HepG2 (cell line): ENCODE measurements around the gene LRRC3C. TPM values are rescaled to one million over a fixed set of nuclear protein-coding genes. Genes with fewer than 3 reads are reported as not detected.
A peak's percentile ranks its signal among the peaks of the same experiment; 100 is the strongest.

Source experiments
- AGO1 ChIP-seq: fragments of 200-400 bp; formaldehyde crosslinking; IDR thresholded peaks from 2 replicates; pipeline ENCODE4 v1.6.1; 2017; ENCODE audit warnings: mild to moderate bottlenecking, low read depth, low read length, moderate library complexity; ENCODE audit not compliant: poor library complexity, severe bottlenecking
- ARHGAP35 ChIP-seq: sonication (generic); formaldehyde crosslinking; IDR thresholded peaks from 2 replicates; pipeline ENCODE4 v1.9.0; 2022; ENCODE audit warnings: mild to moderate bottlenecking, inconsistent platforms, moderate library complexity, missing genetic modification reagents, borderline replicate concordance
- HCFC1 ChIP-seq: fragments of 150-350 bp; IDR thresholded peaks from 2 replicates; pipeline ENCODE4 v1.6.1; 2014; ENCODE audit warnings: low read depth, low read length
- HNRNPUL1 ChIP-seq: fragments of 200-400 bp; formaldehyde crosslinking; IDR thresholded peaks from 2 replicates; pipeline ENCODE4 v1.6.1; 2017; ENCODE audit warnings: low read depth, mild to moderate bottlenecking, low read length, moderate library complexity
- MIER2 ChIP-seq: IDR thresholded peaks from 2 replicates; pipeline ENCODE4 v1.6.1; 2016; ENCODE audit warnings: missing biosample characterization, missing genetic modification reagents
- MTERF4 ChIP-seq: sonication (generic); formaldehyde crosslinking; IDR thresholded peaks from 2 replicates; pipeline ENCODE4 v1.8.0; 2023; ENCODE audit warnings: mild to moderate bottlenecking, missing genetic modification reagents
- NR3C1 ChIP-seq: sonication (generic); formaldehyde crosslinking; IDR thresholded peaks from 2 replicates; pipeline ENCODE4 v1.4.0; 2020; ENCODE audit warnings: missing genetic modification reagents
- PAF1 ChIP-seq: IDR thresholded peaks from 2 replicates; pipeline ENCODE4 v1.6.1; 2016; ENCODE audit warnings: missing genetic modification reagents, missing compliant biosample characterization
- PHF20 ChIP-seq: sonication (generic); formaldehyde crosslinking; IDR thresholded peaks from 2 replicates; pipeline ENCODE4 v1.5.0; 2020; ENCODE audit warnings: mild to moderate bottlenecking, missing genetic modification reagents
- PHF8 ChIP-seq: sonication (generic); formaldehyde crosslinking; IDR thresholded peaks from 2 replicates; pipeline ENCODE4 v1.5.0; 2020; ENCODE audit warnings: missing genetic modification reagents
- PRMT3 ChIP-seq: sonication (generic); formaldehyde crosslinking; IDR thresholded peaks from 2 replicates; pipeline ENCODE4 v1.8.1; 2022; ENCODE audit warnings: low read depth, mild to moderate bottlenecking, moderate library complexity, missing genetic modification reagents, borderline replicate concordance
- SAFB2 ChIP-seq: sonication (generic); formaldehyde crosslinking; IDR thresholded peaks from 2 replicates; pipeline ENCODE4 v1.5.1; 2020; ENCODE audit warnings: missing genetic modification reagents, low read depth, mild to moderate bottlenecking, borderline replicate concordance
- SNAPC2 ChIP-seq: sonication (generic); formaldehyde crosslinking; IDR thresholded peaks from 2 replicates; pipeline ENCODE4 v1.8.1; 2022; ENCODE audit warnings: mild to moderate bottlenecking, missing genetic modification reagents
- ZBTB8A ChIP-seq: sonication (generic); formaldehyde crosslinking; IDR thresholded peaks from 2 replicates; pipeline ENCODE4 v1.4.0; 2020; ENCODE audit warnings: mild to moderate bottlenecking, low read depth, missing genetic modification reagents, borderline replicate concordance
- ZNF34 ChIP-seq: sonication (generic); formaldehyde crosslinking; IDR thresholded peaks from 2 replicates; pipeline ENCODE4 v1.4.0; 2020; ENCODE audit warnings: mild to moderate bottlenecking, missing genetic modification reagents, borderline replicate concordance
- ZNF451 ChIP-seq: sonication (generic); formaldehyde crosslinking; IDR thresholded peaks from 2 replicates; pipeline ENCODE4 v1.5.0; 2020; ENCODE audit warnings: mild to moderate bottlenecking, missing genetic modification reagents
- ZNF496 ChIP-seq: sonication (generic); formaldehyde crosslinking; IDR thresholded peaks from 2 replicates; pipeline ENCODE4 v1.8.1; 2023; ENCODE audit warnings: mild to moderate bottlenecking, moderate library complexity, missing genetic modification reagents; ENCODE audit not compliant: insufficient replicate concordance
- ZNF609 ChIP-seq: sonication (generic); formaldehyde crosslinking; IDR thresholded peaks from 2 replicates; pipeline ENCODE4 v1.4.0; 2020; ENCODE audit warnings: mild to moderate bottlenecking, missing genetic modification reagents, borderline replicate concordance
- ZNF615 ChIP-seq: sonication (generic); formaldehyde crosslinking; IDR thresholded peaks from 2 replicates; pipeline ENCODE4 v1.5.0; 2020; ENCODE audit warnings: mild to moderate bottlenecking, missing genetic modification reagents, borderline replicate concordance
- ZXDC ChIP-seq: sonication (generic); formaldehyde crosslinking; IDR thresholded peaks from 2 replicates; pipeline ENCODE4 v1.5.0; 2020; ENCODE audit warnings: mild to moderate bottlenecking, missing genetic modification reagents
- polyA plus RNA-seq, 8 experiments: library from polyadenylated mRNA; depleted of rRNA in 3 of 8; stranded (reverse) in 7 of 8; unstranded in 1 of 8; fragments of >200 nt; fragmentation: Illumina TruSeq in 4 of 8; extraction: Trizol in 4 of 8; gene quantifications; 2 replicates each; pipeline versions ENCODE4 v1.2.1 to v1.2.3, GENCODE V29; 2011 to 2016; ENCODE audit warnings: low read depth in 4 of 8, missing spikeins in 1 of 8, mixed read lengths in 1 of 8; ENCODE audit not compliant: insufficient read depth in 1 of 8
- total RNA-seq, 5 experiments: library from RNA; depleted of rRNA; stranded (reverse); fragments of >200 nt; fragmentation: Illumina TruSeq; extraction: Trizol; gene quantifications; 2 replicates each; pipeline ENCODE4 v1.2.3, GENCODE V29; 2016; ENCODE audit warnings: low read depth in 1 of 5

Gene LRRC3C
- total and polyA plus RNA-seq, 2 of the 13 experiments (the other 11 are each of a cell fraction or from before 2014, with no cell fraction given) = 0.17 TPM; not detected in 1

GRCh38 chr17:39951924-39952679 is 24.6 kb downstream of the LRRC3C start (continued):
- TF ChIP-seq ZBTB8A = no peak
- TF ChIP-seq PAF1 (CRISPR knock-in tag) = no peak
- no peak for TF ChIP-seq MIER2 (CRISPR knock-in tag)
- TF ChIP-seq ZNF609 = no peak
- TF ChIP-seq NR3C1 = no peak
- TF ChIP-seq PHF20 (CRISPR knock-in tag) = no peak
- no peak for TF ChIP-seq MTERF4 (CRISPR knock-in tag)
- no peak for TF ChIP-seq SNAPC2 (CRISPR knock-in tag)
- no peak for TF ChIP-seq ZNF615
- TF ChIP-seq ARHGAP35 (CRISPR knock-in tag) = 0 out of 2 replicates have a peak, but pooled peaks have one; percentile 46
- 0 out of 2 replicates have a peak, but pooled peaks have one; percentile 40 for TF ChIP-seq ZNF451 (CRISPR knock-in tag)
- no peak for TF ChIP-seq ZXDC (CRISPR knock-in tag)
- peak; percentile 52; the same call in 1 of the 2 replicates for TF ChIP-seq SAFB2
- no peak for TF ChIP-seq HCFC1
- no peak for TF ChIP-seq PRMT3
- no peak for TF ChIP-seq HNRNPUL1
- TF ChIP-seq ZNF496 = no peak
- TF ChIP-seq ZNF34 (CRISPR knock-in tag) = no peak
- no peak for TF ChIP-seq PHF8 (CRISPR knock-in tag)
- TF ChIP-seq AGO1 = no peak
